ENCODE results near the gene ZNF319. TPM values are rescaled to one million over a fixed set of nuclear protein-coding genes. Genes with fewer than 3 reads are reported as not detected.

The ZNF319 gene
- total and polyA plus RNA-seq, 2 of the 8 experiments (the other 6 are each of a cell fraction or from before 2014, with no cell fraction given) = 3.3 to 5.5 TPM

GRCh38 chr16:58000706-58001676 is 519 bp upstream of the ZNF319 start, which contains the start of gene USB1 (continued):
- TF ChIP-seq ATF2 (IDR thresholded peaks at IDR 0.05; ENCODE audit: low read length) (no peak), SP1 (IDR thresholded peaks at IDR 0.05; ENCODE audit: low read depth, low read length) (peak; percentile 57; the same call in 1 of the 2 replicates), CBX5 (IDR thresholded peaks at IDR 0.05; ENCODE audit: low read depth, low read length) (no peak), CEBPB (IDR thresholded peaks at IDR 0.05; ENCODE audit: low read depth, low read length) (no peak), CHD2 (IDR thresholded peaks at IDR 0.05; ENCODE audit: low read length) (no peak), YY1 (IDR thresholded peaks at IDR 0.05; ENCODE audit: low read depth, low read length) (no peak), NRF1 (IDR thresholded peaks at IDR 0.05; ENCODE audit: low read depth, low read length) (peak; percentile 32; the same call in 1 of the 2 replicates), KDM5A (IDR thresholded peaks at IDR 0.05; ENCODE audit: low read length) (0 out of 2 replicates have a peak, but pooled peaks have one; percentile 9), GABPA (IDR thresholded peaks at IDR 0.05; ENCODE audit: borderline replicate concordance, insufficient read depth, low read length) (peak; percentile 75; the same call in 1 of the 2 replicates), PHF8 (conservative IDR thresholded peaks at IDR 0.05; ENCODE audit: low read depth, low read length) (peak; percentile 63), BCL11A (IDR thresholded peaks at IDR 0.05; ENCODE audit: low read depth in 2 of 2, low read length in 2 of 2) (no peak), KDM1A (IDR thresholded peaks at IDR 0.05; ENCODE audit: borderline replicate concordance, low read length) (peak; percentile 32; the same call in 1 of the 2 replicates), GTF2F1 (IDR thresholded peaks at IDR 0.05; ENCODE audit: borderline replicate concordance, low read depth, low read length) (no peak), MAX (IDR thresholded peaks at IDR 0.05) (peak; percentile 48), E2F6 (IDR thresholded peaks at IDR 0.05) (no peak), ATF3 (IDR thresholded peaks at IDR 0.05; ENCODE audit: insufficient read depth, low read depth, low read length) (no peak), SIN3A (conservative IDR thresholded peaks at IDR 0.05 in 1 of 2, IDR thresholded peaks at IDR 0.05 in 1 of 2; ENCODE audit: low read depth in 1 of 2, low read length in 2 of 2) (peak; percentile 27 to 54; a peak in 2 of 4 replicates), HDAC6 (IDR thresholded peaks at IDR 0.05; ENCODE audit: low read depth, low read length) (no peak)
